ENCODE data around the gene IL17D.

IL17D gene

GRCh38 chr13:20754009-20754408 is 50.5 kb downstream of the IL17D start:
- Histone ChIP-seq H3K79me1 (ENCODE audit: low read length) (no peaks in the 10 kb centered on the region), H3K4me1 (ENCODE audit: control insufficient read depth, low read depth, low read length) (no peaks in the 10 kb centered on the region), H3K36me3 (ENCODE audit: control insufficient read depth, insufficient read depth, low read length) (no peaks in the 10 kb centered on the region), H3K4me3 (ENCODE audit: low read length) (no peak overlapping the region), H3K4ac (ENCODE audit: low read depth, low read length) (no peak overlapping the region), H3K4me2 (ENCODE audit: low read length) (no peak overlapping the region), H2BK120ac (ENCODE audit: low read depth, low read length) (no peak overlapping the region), H4K8ac (ENCODE audit: low read depth, low read length) (no peak overlapping the region), H3K27me3 (ENCODE audit: insufficient read depth, low read length, poor library complexity) (no peaks in the 10 kb centered on the region), H3K56ac (ENCODE audit: low read length) (no peak overlapping the region), H3K27ac (ENCODE audit: low read depth, low read length) (no peak overlapping the region), H2BK15ac (replicated peaks; ENCODE audit: low read depth) (no peak overlapping the region), H3K9ac (ENCODE audit: low read length) (no peak overlapping the region), H2AK5ac (ENCODE audit: low read length) (no peak overlapping the region), H3K79me2 (ENCODE audit: control insufficient read depth, insufficient read depth, low read length) (no peaks in the 10 kb centered on the region), H3K18ac (ENCODE audit: low read length) (no peak overlapping the region), H3K23ac (ENCODE audit: low read length) (no peak overlapping the region), H2BK5ac (ENCODE audit: low read length) (no peak overlapping the region), H4K5ac (ENCODE audit: low read length) (no peak overlapping the region)
- DNase-seq: no peak

- H3K79me1 ChIP-seq (ENCODE audit: low read length): no peaks in the 10 kb centered on the region
- no peak overlapping the region for H3K4me2 ChIP-seq (ENCODE audit: low read length)
- DNase-seq: no peak
- WGBS (ENCODE audit: extremely low coverage, insufficient coverage, low lambda C conversion rate): no CpG with 5 or more reads among the region's 3 CpGs
- no peak overlapping the region for H3K23ac ChIP-seq (ENCODE audit: low read length)
- H2BK120ac ChIP-seq (ENCODE audit: low read depth, low read length): no peak overlapping the region
- no peak overlapping the region for H4K5ac ChIP-seq (ENCODE audit: low read length)
- no peak overlapping the region for H3K56ac ChIP-seq (ENCODE audit: low read length)
- no peaks in the 10 kb centered on the region for H3K4me1 ChIP-seq (ENCODE audit: control insufficient read depth, low read depth, low read length)
- no peak overlapping the region for H2BK5ac ChIP-seq (ENCODE audit: low read length)
- H3K27ac ChIP-seq (ENCODE audit: low read depth, low read length): no peak overlapping the region
- H3K18ac ChIP-seq (ENCODE audit: low read length): no peak overlapping the region
- H3K4me3 ChIP-seq (ENCODE audit: low read length): no peak overlapping the region
- H2AK5ac ChIP-seq (ENCODE audit: low read length): no peak overlapping the region
- no peak overlapping the region for H2BK15ac ChIP-seq (replicated peaks; ENCODE audit: low read depth)
- H3K4ac ChIP-seq (ENCODE audit: low read depth, low read length): no peak overlapping the region
- H3K9ac ChIP-seq (ENCODE audit: low read length): no peak overlapping the region
- no peaks in the 10 kb centered on the region for H3K36me3 ChIP-seq (ENCODE audit: control insufficient read depth, insufficient read depth, low read length)
- H4K8ac ChIP-seq (ENCODE audit: low read depth, low read length): no peak overlapping the region
- no peaks in the 10 kb centered on the region for H3K27me3 ChIP-seq (ENCODE audit: insufficient read depth, low read length, poor library complexity)
- no peaks in the 10 kb centered on the region for H3K79me2 ChIP-seq (ENCODE audit: control insufficient read depth, insufficient read depth, low read length)
Measured at GRCh38 chr13:20760872-20761271, 57.4 kb downstream of the IL17D start.

- Histone ChIP-seq H3K79me1 (ENCODE audit: low read length) (no peaks in the 10 kb centered on the region), H4K5ac (ENCODE audit: low read length) (no peak overlapping the region), H4K8ac (ENCODE audit: low read depth, low read length) (no peak overlapping the region), H3K56ac (ENCODE audit: low read length) (no peak overlapping the region), H2BK120ac (ENCODE audit: low read depth, low read length) (no peak overlapping the region), H3K36me3 (ENCODE audit: control insufficient read depth, insufficient read depth, low read length) (no peaks in the 10 kb centered on the region), H3K9ac (ENCODE audit: low read length) (no peak overlapping the region), H3K4me1 (ENCODE audit: control insufficient read depth, low read depth, low read length) (no peaks in the 10 kb centered on the region), H3K23ac (ENCODE audit: low read length) (no peak overlapping the region), H2AK5ac (ENCODE audit: low read length) (no peak overlapping the region), H3K4ac (ENCODE audit: low read depth, low read length) (no peak overlapping the region), H3K79me2 (ENCODE audit: control insufficient read depth, insufficient read depth, low read length) (no peaks in the 10 kb centered on the region), H2BK15ac (replicated peaks; ENCODE audit: low read depth) (no peak overlapping the region), H3K27ac (ENCODE audit: low read depth, low read length) (no peak overlapping the region), H3K18ac (ENCODE audit: low read length) (no peak overlapping the region), H3K4me2 (ENCODE audit: low read length) (no peak overlapping the region), H3K4me3 (ENCODE audit: low read length) (no peak overlapping the region), H3K27me3 (ENCODE audit: insufficient read depth, low read length, poor library complexity) (no peaks in the 10 kb centered on the region), H2BK5ac (ENCODE audit: low read length) (no peak overlapping the region)
- no CpG with 5 or more reads among the region's 2 CpGs for WGBS (ENCODE audit: extremely low coverage, insufficient coverage, low lambda C conversion rate)
- DNase-seq: no peak
Measured at GRCh38 chr13:20767309-20767943, 63.9 kb downstream of the IL17D start.

DNA sequence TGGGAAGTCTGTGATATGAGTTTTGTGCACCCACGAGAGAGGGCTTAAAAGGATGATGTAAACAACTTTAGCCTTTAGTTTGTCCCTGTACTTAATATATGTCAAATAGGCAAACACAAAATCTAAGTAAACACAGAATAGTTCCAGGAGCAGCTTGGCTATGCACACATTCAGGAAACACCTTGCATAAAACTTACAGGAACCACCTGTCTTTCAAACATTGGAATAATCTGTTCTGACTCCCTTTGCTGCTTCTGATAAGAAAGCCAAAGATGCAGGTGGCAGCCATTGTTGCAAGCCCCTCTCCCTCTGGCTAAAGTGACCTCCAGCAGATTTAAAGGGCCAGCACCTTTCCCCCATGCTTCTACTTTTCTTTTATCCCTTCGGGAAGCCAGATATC is 65.6 kb downstream of the IL17D start:
- no peak overlapping the region for H2AK5ac ChIP-seq (ENCODE audit: low read length)
- no peaks in the 10 kb centered on the region for H3K79me2 ChIP-seq (ENCODE audit: control insufficient read depth, insufficient read depth, low read length)
- no CpG with 5 or more reads among the region's 2 CpGs for WGBS (ENCODE audit: extremely low coverage, insufficient coverage, low lambda C conversion rate)
- no peak overlapping the region for H3K18ac ChIP-seq (ENCODE audit: low read length)
- no peak overlapping the region for H3K4me3 ChIP-seq (ENCODE audit: low read length)
- H2BK120ac ChIP-seq (ENCODE audit: low read depth, low read length): no peak overlapping the region
- no peak overlapping the region for H4K5ac ChIP-seq (ENCODE audit: low read length)
- no peak overlapping the region for H3K56ac ChIP-seq (ENCODE audit: low read length)
- no peak overlapping the region for H3K23ac ChIP-seq (ENCODE audit: low read length)
- no peak overlapping the region for H4K8ac ChIP-seq (ENCODE audit: low read depth, low read length)
- no peak overlapping the region for H3K27ac ChIP-seq (ENCODE audit: low read depth, low read length)
- no peak for DNase-seq
- no peaks in the 10 kb centered on the region for H3K36me3 ChIP-seq (ENCODE audit: control insufficient read depth, insufficient read depth, low read length)
- H2BK15ac ChIP-seq (replicated peaks; ENCODE audit: low read depth): no peak overlapping the region
- H3K4ac ChIP-seq (ENCODE audit: low read depth, low read length): no peak overlapping the region
- H3K9ac ChIP-seq (ENCODE audit: low read length): no peak overlapping the region
- H3K4me2 ChIP-seq (ENCODE audit: low read length): no peak overlapping the region
- H2BK5ac ChIP-seq (ENCODE audit: low read length): no peak overlapping the region
- H3K79me1 ChIP-seq (ENCODE audit: low read length): no peaks in the 10 kb centered on the region
- H3K4me1 ChIP-seq (ENCODE audit: control insufficient read depth, low read depth, low read length): no peaks in the 10 kb centered on the region
- H3K27me3 ChIP-seq (ENCODE audit: insufficient read depth, low read length, poor library complexity): no peaks in the 10 kb centered on the region

- no CpG with 5 or more reads among the region's 1 CpG for WGBS (ENCODE audit: extremely low coverage, insufficient coverage, low lambda C conversion rate)
- Histone ChIP-seq H3K23ac (ENCODE audit: low read length) (no peak overlapping the region), H2BK15ac (replicated peaks; ENCODE audit: low read depth) (no peak overlapping the region)
Measured at GRCh38 chr13:20769834-20770233, 66.3 kb downstream of the IL17D start.

More at GRCh38 chr13:20769834-20770233, 66.3 kb downstream of the IL17D start:
- H2BK120ac ChIP-seq (ENCODE audit: low read depth, low read length): no peak overlapping the region
- no peak overlapping the region for H4K5ac ChIP-seq (ENCODE audit: low read length)
- DNase-seq: no peak
- no peak overlapping the region for H3K9ac ChIP-seq (ENCODE audit: low read length)
- no peak overlapping the region for H3K56ac ChIP-seq (ENCODE audit: low read length)
- no peak overlapping the region for H2AK5ac ChIP-seq (ENCODE audit: low read length)
- no peak overlapping the region for H2BK5ac ChIP-seq (ENCODE audit: low read length)
- no peak overlapping the region for H3K4ac ChIP-seq (ENCODE audit: low read depth, low read length)
- H3K18ac ChIP-seq (ENCODE audit: low read length): no peak overlapping the region
- H3K27ac ChIP-seq (ENCODE audit: low read depth, low read length): no peak overlapping the region
- no peaks in the 10 kb centered on the region for H3K4me1 ChIP-seq (ENCODE audit: control insufficient read depth, low read depth, low read length)
- H3K36me3 ChIP-seq (ENCODE audit: control insufficient read depth, insufficient read depth, low read length): no peaks in the 10 kb centered on the region
- H3K4me2 ChIP-seq (ENCODE audit: low read length): no peak overlapping the region
- no peak overlapping the region for H4K8ac ChIP-seq (ENCODE audit: low read depth, low read length)
- no peaks in the 10 kb centered on the region for H3K79me1 ChIP-seq (ENCODE audit: low read length)
- no peak overlapping the region for H3K4me3 ChIP-seq (ENCODE audit: low read length)
- H3K27me3 ChIP-seq (ENCODE audit: insufficient read depth, low read length, poor library complexity): no peaks in the 10 kb centered on the region
- H3K79me2 ChIP-seq (ENCODE audit: control insufficient read depth, insufficient read depth, low read length): no peaks in the 10 kb centered on the region
